Measurements from ENCODE around the gene LYST.
A peak's percentile ranks its signal among the peaks of the same experiment; 100 is the strongest.
"Not testable (repeated sequence)": the region's sequence is repeated elsewhere in the genome, so short reads cannot be mapped to it uniquely, and the experiment has no call there.

LYST gene

DNA sequence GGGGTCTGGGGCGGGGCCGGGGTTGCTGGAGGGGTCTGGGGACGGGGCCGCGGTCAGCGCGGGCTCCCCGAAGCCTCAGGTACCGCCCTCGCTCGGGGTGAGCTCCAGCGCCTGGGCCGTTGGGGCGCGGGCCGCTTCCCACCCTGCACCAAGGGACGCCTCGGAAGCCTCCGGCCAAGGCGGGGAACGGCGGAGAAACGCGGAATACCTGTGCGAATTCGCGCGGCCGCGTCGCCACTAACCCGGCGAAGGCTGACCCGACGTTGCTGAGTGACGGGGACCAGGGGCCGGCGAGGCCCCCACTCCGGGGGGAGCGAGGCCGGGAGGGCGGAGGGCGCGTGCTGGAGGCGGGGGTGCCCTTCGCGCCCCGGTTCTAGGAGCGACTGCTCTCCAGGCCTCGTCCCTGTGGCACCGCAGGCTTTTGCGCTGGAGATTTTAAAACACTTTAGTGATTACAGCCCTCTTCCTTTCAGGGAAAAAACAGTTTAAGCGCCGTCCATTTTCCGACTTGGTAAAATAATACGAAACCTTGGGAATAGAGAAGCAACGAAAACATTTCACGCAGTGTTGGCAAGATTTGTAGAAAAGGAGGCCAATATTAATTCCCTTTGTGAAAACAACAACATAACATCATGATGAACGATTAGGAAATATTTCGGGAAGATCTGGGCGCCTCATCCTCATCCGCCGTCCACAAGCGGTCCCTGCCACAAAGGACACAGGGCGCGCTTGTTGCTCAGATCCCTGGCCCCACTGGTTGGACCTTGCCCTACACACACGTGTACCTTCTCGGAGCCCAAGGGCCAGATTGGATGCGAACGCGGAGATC lies 216.2 kb downstream of the LYST start:
- H3K4me1 ChIP-seq = peaks cover 4% of the 10 kb centered on the region
- no peaks in the 10 kb centered on the region for H3K9me3 ChIP-seq (ENCODE audit: control insufficient read depth, low read length)
- no peak overlapping the region for H3K9ac ChIP-seq
- TF ChIP-seq CTCF (IDR thresholded peaks at IDR 0.05) = no peak
- peak overlapping the region; percentile 62 for H3K4me2 ChIP-seq (ENCODE audit: low read length)
- H3K4me3 ChIP-seq (ENCODE audit: low read depth, low read length) = peak overlapping the region; percentile 3
- no peak overlapping the region for H3K27ac ChIP-seq
- H3K27me3 ChIP-seq (ENCODE audit: control insufficient read depth, insufficient read depth, low read length) = no peaks in the 10 kb centered on the region
- peak overlapping the region; percentile 89 for H2AFZ ChIP-seq
- H3K79me2 ChIP-seq = no peaks in the 10 kb centered on the region
- no peaks in the 10 kb centered on the region for H3K36me3 ChIP-seq (ENCODE audit: control insufficient read depth, insufficient read depth, low read length)

DNA sequence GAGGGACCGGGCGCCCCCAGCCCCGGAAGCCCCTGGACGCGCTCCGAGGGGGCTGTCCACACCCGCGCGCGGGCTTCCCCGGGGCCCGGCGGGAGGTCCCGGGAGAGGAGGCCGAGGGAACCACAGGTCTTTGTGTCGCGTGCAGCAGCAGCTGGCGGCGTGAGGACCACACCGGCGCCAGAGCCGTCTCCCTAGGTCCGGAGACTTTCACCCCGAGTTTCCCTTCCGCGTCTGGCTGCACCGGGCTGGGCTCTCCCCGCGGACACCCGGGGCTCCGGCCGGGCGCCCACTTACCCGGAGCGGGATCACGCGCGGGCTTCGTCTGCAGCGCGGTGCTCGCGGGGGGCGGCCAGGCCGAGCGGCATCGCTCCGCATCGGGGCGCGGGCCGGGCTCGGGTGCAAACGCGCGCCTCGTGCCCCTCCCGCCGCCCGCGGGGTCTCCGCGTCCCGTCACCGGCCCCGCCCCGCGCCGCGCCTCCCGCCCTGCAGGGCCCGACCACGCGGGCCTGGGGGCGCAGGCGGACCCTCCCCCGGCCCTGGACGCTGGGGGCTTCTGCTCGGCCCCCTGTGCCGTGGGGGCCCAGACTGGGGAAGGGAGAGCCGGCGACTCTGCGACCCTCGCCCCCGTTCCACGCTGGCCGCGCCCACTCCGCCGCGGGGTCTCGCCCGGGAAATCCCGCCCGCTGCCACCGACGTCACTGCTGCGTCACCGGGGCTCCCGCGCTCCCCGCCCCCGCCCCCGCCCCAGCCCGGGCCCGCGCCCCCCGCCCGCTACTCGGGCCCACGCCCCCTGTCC lies 217.1 kb downstream of the LYST start, which contains the start of gene GNG4:
Gene GNG4, minus strand, starts transcription at position 417 of the 796 bp plus-strand sequence. CDS start 65,946 bp downstream, outside the sequence.
- Histone ChIP-seq H2AFZ (peak within 1 kb of the TSS; percentile 89), H3K27me3 (ENCODE audit: control insufficient read depth, insufficient read depth, low read length) (no peaks in the 10 kb centered on the region), H3K9ac (no peak within 1 kb of the TSS), H3K4me3 (ENCODE audit: low read depth, low read length) (peak within 1 kb of the TSS; percentile 3), H3K79me2 (no peaks in the 10 kb centered on the region), H3K9me3 (ENCODE audit: control insufficient read depth, low read length) (no peaks in the 10 kb centered on the region), H3K36me3 (ENCODE audit: control insufficient read depth, insufficient read depth, low read length) (no peaks in the 10 kb centered on the region), H3K27ac (peak within 1 kb of the TSS; percentile 33), H3K4me2 (ENCODE audit: low read length) (peak within 1 kb of the TSS; percentile 62), H3K4me1 (peaks cover 4% of the 10 kb centered on the region)
- TF ChIP-seq CTCF (IDR thresholded peaks at IDR 0.05) = no peak

DNA sequence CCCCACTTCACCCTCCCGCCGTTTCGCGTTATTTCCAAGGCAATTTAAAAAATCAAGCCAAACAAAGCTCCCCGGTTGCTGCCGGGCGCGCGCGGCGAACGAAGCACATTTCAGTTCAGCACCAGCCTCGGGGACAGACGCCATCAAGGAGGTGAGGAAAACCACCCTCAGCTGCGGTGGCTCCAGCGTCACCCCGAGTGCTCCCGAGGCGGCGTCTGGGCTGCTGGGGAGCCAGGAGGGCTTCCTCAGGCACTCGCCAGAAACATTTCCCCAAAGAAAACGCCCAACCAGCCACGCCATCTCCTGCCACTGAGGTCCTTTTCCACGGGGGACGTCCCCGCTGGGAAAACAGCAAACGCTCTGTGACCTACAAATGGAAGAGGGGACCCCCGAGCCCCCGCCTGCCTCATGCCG lies 217.7 kb downstream of the LYST start:
- Histone ChIP-seq H3K36me3 (ENCODE audit: control insufficient read depth, insufficient read depth, low read length) (no peaks in the 10 kb centered on the region), H3K4me1 (peaks cover 4% of the 10 kb centered on the region), H3K4me3 (ENCODE audit: low read depth, low read length) (no peak overlapping the region), H3K27me3 (ENCODE audit: control insufficient read depth, insufficient read depth, low read length) (no peaks in the 10 kb centered on the region), H3K27ac (peak overlapping the region; percentile 33), H3K9me3 (ENCODE audit: control insufficient read depth, low read length) (no peaks in the 10 kb centered on the region), H3K4me2 (ENCODE audit: low read length) (peak overlapping the region; percentile 46), H2AFZ (peak overlapping the region; percentile 63), H3K79me2 (no peaks in the 10 kb centered on the region), H3K9ac (no peak overlapping the region)
- no peak for TF ChIP-seq CTCF (IDR thresholded peaks at IDR 0.05)

GRCh38 chr1:235648407-235648907 lies 218.2 kb downstream of the LYST start:
- no peaks in the 10 kb centered on the region for H3K9me3 ChIP-seq (ENCODE audit: control insufficient read depth, low read length)
- H3K79me2 ChIP-seq = no peaks in the 10 kb centered on the region
- H3K9ac ChIP-seq = no peak overlapping the region
- H3K27me3 ChIP-seq (ENCODE audit: control insufficient read depth, insufficient read depth, low read length) = no peaks in the 10 kb centered on the region
- peaks cover 4% of the 10 kb centered on the region for H3K4me1 ChIP-seq
- peak overlapping the region; percentile 33 for H3K27ac ChIP-seq
- no peak overlapping the region for H3K4me3 ChIP-seq (ENCODE audit: low read depth, low read length)
- H3K36me3 ChIP-seq (ENCODE audit: control insufficient read depth, insufficient read depth, low read length) = no peaks in the 10 kb centered on the region
- TF ChIP-seq CTCF (IDR thresholded peaks at IDR 0.05) = no peak
- H2AFZ ChIP-seq = peak overlapping the region; percentile 63
- peak overlapping the region; percentile 25 for H3K4me2 ChIP-seq (ENCODE audit: low read length)

GRCh38 chr1:235647537-235647936 lies 219.2 kb downstream of the LYST start:
- not testable (repeated sequence) for H3K27me3 ChIP-seq (ENCODE audit: control insufficient read depth, insufficient read depth, low read length); H3K4me2 ChIP-seq (ENCODE audit: low read length); H3K4me3 ChIP-seq (ENCODE audit: low read depth, low read length); H2AFZ ChIP-seq; H3K36me3 ChIP-seq (ENCODE audit: control insufficient read depth, insufficient read depth, low read length); H3K9me3 ChIP-seq (ENCODE audit: control insufficient read depth, low read length); H3K4me1 ChIP-seq; H3K9ac ChIP-seq; H3K79me2 ChIP-seq; H3K27ac ChIP-seq

Measured in parathyroid adenoma (tissue), 2 donors.